Activated gamma-delta T cell (primary cell): ENCODE data around the gene TMTC1.

Source experiments
- DNase-seq: peaks from one replicate; lab custom pipeline; 2025; lab: John Stamatoyannopoulos, UW

Gene TMTC1

GRCh38 chr12:29709496-29710040 is 74.2 kb downstream of the TMTC1 start:
- DNase-seq, result no peak

DNA sequence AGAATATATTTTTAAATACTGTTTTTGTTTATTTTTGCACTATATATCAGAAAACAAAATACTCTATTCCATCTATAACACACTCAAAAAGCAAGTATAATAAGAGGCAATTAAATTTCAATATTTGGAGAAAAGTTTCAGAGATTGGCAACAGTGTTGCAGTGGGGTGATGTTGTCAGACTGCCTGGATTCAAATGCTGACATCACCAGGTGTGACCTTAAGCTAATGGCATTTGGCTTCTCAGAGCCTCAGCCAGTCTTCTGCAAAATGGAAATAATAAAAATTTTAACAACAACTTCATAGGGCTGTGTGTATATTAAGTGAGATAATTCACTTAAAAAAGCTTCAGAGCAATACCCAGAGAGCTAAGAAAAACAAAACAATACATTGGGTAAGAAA is 74.7 kb downstream of the TMTC1 start:
- DNase-seq, result no peak

DNA sequence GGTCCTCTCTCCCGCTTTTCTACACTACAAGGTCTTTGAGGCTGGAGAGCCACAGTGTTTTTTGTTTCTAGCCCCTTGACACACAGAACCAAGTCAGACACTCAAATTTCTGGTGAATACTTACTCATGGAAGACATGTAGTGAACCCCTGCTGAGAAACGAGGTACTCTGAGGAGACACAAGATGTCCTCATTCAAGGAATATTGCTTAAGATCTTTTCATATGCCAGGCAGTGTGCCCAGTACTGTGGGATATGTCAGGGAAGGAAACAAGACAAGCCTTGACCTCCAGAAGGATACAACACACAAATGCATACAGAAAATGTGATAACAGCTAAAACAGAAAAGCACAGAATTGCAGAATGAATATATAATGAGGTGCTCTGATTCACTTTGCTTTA is 75.9 kb downstream of the TMTC1 start:
- no peak for DNase-seq

DNA sequence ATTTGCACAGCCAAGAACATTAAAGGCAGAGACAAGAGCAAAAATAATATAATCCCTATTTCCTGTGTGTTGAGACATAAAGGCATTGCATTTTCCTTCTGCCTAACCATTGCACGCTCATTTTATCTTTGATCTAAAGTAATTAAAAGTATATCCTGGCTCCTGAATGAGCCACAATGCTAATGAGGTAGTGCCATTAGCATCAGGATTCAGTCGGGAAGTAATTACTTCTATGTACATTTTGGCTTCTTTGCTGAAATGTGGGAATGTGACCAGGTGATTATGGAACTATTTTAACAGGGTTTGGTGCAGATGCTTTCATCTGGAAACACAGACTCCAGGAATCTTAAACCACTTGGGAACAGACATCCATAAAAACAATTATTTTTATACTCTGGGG is 77.4 kb downstream of the TMTC1 start:
- DNase-seq, result no peak

- no peak for DNase-seq
Observed at GRCh38 chr12:29703528-29703927, 80.2 kb downstream of the TMTC1 start.

- no peak for DNase-seq
Observed at GRCh38 chr12:29702972-29703371, 80.8 kb downstream of the TMTC1 start.

GRCh38 chr12:29702222-29702621 is 81.5 kb downstream of the TMTC1 start:
- DNase-seq, result no peak

DNA sequence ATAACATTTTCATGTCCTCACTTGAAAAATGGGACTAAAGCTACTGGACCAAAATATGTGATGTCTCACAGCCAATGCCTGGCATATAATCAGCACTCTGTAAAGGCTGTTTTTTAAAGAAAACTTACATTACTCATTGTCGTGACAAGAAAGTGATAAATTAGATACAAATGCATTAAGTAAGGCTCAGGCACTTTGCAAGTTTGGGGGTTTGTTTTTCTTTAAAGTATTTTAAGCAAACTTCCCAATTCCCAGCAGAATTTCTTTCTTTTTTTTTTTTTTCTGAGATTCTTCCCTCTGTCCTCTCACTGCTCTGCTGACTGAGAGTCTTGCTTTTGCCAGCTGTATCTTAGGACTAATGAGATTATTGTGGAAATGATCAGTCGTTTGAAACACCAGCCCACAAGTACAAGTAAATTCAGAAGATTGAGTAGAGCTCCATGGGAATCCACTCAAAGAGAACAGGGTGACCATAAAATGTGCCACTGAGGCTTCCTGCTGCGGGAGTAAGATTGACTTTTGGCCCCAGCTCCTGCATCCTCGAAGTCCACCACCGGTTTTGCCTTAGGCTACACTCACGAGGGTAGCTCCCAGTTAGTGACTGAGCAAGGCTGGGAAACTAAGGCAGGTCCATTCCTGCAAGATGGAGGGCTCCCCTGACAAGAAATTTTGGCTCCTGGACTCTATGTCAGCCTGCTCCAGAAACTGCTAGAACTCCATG is 82.8 kb downstream of the TMTC1 start:
- no peak for DNase-seq

GRCh38 chr12:29698756-29699155 is 85.0 kb downstream of the TMTC1 start:
- no peak for DNase-seq

- DNase-seq, result no peak
Observed at GRCh38 chr12:29695800-29696199, 87.9 kb downstream of the TMTC1 start.

DNA sequence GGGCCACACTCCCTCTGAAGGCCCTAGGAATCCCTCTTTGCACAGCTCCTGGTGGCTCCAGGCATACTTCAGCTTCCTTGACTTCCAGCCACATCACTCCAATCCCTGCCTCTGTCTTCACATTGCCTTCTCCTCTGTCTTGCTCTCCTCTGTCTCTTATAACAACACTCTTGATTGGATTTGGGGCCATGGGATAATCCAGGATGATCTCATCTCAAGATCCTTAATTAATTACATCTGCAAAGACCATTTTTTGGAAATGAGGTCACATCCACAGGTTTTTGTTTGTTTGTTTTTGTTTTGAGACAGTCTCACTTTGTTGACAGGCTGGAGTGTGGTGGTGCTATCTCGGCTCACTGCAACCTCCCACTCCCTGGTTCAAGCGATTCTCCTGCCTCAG is 88.7 kb downstream of the TMTC1 start:
- no peak for DNase-seq

- no peak for DNase-seq
Observed at GRCh38 chr12:29694002-29694401, 89.7 kb downstream of the TMTC1 start.

DNA sequence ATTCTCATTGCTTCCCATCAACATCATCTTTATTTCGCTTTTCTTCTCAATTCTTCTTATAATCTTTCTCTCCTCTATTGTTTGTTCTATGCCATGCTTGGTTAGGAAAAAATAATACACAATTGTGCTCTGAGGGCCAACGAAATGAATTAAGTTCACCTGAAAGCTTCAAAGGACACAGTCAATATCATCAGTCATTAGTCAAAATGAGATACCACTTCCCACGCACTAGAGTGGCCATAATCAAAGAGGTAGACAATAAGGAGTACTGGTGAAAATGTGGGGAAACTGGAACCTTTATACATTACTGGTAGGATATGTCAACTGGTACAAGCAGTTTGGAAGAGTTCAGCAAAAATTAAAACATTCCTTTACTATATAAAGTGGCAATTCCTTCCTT is 91.5 kb downstream of the TMTC1 start:
- no peak for DNase-seq

GRCh38 chr12:29691161-29691854 is 92.4 kb downstream of the TMTC1 start:
- DNase-seq, result no peak

DNA sequence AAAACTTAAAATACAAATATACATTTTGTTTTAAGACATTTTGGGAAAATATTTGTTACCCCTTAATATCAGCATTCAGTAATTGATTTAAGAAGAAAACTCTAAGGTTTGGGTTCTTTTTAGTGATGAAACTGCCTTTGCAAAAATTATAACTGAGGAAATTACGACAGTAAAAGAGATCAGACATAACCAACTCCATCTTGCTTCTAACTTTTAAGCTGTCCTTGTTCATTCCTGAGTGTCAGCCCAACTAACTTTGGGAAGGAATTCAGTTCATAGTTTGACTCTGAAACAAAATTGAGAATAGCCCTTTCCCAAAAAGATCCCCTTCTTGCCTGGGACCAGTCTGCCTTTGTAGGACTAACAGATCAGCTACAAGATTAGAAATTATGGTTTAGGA is 93.0 kb downstream of the TMTC1 start:
- no peak for DNase-seq

- DNase-seq, result no peak
Observed at GRCh38 chr12:29688914-29689313, 94.8 kb downstream of the TMTC1 start.

DNA sequence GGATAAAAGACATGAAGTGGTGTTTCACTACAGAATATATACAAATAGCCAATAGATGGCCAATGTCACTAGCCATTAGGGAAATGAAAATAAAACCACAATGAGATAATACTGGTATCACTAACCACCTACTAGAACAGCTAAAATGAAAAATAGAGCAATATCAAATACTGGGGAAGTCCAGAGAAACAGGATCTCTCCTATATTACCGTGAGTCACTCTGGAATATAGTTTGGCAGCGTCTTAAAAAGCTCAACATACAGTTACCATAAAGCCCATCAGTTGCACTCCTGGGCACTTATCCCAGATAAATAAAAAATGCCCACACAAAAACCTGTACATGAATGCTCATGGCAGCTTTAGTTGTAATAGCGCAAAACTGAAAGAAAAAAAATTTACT is 101.7 kb downstream of the TMTC1 start:
- no peak for DNase-seq

GRCh38 chr12:29681370-29681769 is 102.4 kb downstream of the TMTC1 start:
- DNase-seq, result no peak

DNA sequence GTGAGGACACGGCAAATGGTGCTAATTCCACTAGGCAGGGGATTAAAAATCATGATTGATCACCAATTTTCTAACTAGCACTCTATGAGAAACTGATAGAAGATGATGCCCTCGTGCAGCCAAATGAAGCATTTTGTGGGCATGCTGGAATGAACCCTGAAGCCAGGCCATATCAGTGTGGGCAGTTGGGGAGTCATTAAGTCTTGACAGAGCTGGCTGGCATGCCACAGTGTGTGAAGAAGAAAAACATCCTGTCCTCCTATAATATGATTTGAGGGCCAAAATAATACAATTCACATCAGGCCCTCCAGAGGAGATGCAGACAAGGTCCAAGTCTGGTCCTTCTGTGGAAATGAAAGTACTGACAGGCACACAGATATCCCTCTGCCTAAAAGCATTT is 107.1 kb downstream of the TMTC1 start:
- DNase-seq, result no peak

GRCh38 chr12:29674463-29674862 is 109.3 kb downstream of the TMTC1 start:
- DNase-seq, result no peak

- DNase-seq, result no peak
Observed at GRCh38 chr12:29673346-29673745, 110.4 kb downstream of the TMTC1 start.

DNA sequence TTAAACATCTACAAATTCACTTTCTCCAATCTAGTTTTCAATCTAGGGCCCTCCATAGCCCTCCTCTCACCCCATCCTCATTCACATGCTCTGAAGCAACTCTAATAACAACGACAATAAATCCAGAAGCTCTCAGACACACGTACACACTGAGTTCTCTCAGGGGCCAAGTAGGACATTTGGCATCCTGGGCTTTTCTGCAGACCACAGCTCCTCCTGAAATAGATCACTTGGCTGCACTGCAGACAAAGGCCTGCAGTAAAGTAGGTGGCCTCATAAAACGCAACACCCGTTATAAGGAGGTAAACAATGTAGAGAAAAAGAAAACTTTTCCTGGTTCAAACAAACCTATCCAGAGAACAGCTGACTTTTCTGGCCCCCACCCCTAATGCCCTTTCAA is 111.2 kb downstream of the TMTC1 start:
- DNase-seq, result no peak

- DNase-seq, result no peak
Observed at GRCh38 chr12:29671742-29672141, 112.0 kb downstream of the TMTC1 start.

DNA sequence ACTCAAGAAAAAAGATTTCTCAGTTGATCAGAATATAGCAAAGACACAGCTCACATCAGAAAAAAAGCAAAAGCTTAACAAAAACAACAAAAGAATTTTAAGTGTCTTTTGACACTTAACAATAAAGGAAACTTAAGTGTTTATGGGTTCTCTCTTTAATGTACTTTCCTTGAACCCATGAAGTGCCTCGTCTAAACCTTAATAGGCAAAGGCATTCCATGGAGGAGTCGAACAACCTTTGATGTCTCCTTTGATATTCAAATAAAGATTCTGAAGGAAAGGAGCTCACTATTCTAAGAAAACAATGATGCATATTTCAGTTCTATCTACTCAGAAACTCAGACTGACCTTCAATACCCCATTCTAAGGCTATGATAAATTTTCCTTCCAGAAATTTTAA is 116.7 kb downstream of the TMTC1 start:
- DNase-seq, result no peak
